GM23338 (cell line): Measurements from ENCODE around the gene FGF21. TPM values are rescaled to one million over a fixed set of nuclear protein-coding genes. Genes with fewer than 3 reads are reported as not detected.

Experiments
- ATAC-seq: fragments of 200-7000 bp; cut with Tn5 transposase; 3 replicates; pipeline ENCODE4 v1.9.1; 2020
- DNase-seq: peaks from one replicate; pipeline ENCODE4 v3.0.0-alpha.2; 2015; ENCODE audit warnings: low spot score
- H2AFZ ChIP-seq: fragments of 200-600 bp; sonication (generic); 2 replicates; pipeline ENCODE4 v1.8.0; 2016; ENCODE audit warnings: antibody characterized with exemption, mild to moderate bottlenecking, moderate library complexity
- H3F3A ChIP-seq: fragments of 200-600 bp; sonication (generic); replicated peaks from 2 replicates; pipeline ENCODE4 v1.8.0; 2017; ENCODE audit warnings: antibody characterized with exemption, mixed run types, low read depth
- H3K27ac ChIP-seq: fragments of 200-600 bp; sonication (generic); 2 replicates; pipeline ENCODE4 v1.6.1; 2016; ENCODE audit warnings: low read depth
- H3K27me3 ChIP-seq: fragments of 200-600 bp; sonication (generic); 2 replicates; pipeline ENCODE4 v1.8.0; 2016; ENCODE audit warnings: mild to moderate bottlenecking, mixed run types, moderate library complexity; ENCODE audit not compliant: insufficient read depth
- H3K36me3 ChIP-seq: fragments of 200-600 bp; sonication (generic); 2 replicates; pipeline ENCODE4 v1.8.0; 2016; ENCODE audit warnings: mild to moderate bottlenecking; ENCODE audit not compliant: insufficient read depth
- H3K4me1 ChIP-seq: fragments of 200-600 bp; sonication (generic); 2 replicates; pipeline ENCODE4 v1.8.0; 2016; ENCODE audit warnings: mild to moderate bottlenecking, moderate library complexity; ENCODE audit not compliant: insufficient read depth
- H3K4me2 ChIP-seq: fragments of 200-600 bp; sonication (generic); 2 replicates; pipeline ENCODE4 v1.7.1; 2017; ENCODE audit warnings: mixed run types
- H3K4me3 ChIP-seq: fragments of 200-600 bp; sonication (generic); 2 replicates; pipeline ENCODE4 v1.6.1; 2016; ENCODE audit warnings: mixed run types
- H3K79me2 ChIP-seq: fragments of 200-600 bp; sonication (generic); replicated peaks from 2 replicates; pipeline ENCODE4 v1.8.0; 2017; ENCODE audit warnings: mild to moderate bottlenecking; ENCODE audit not compliant: insufficient read depth
- H3K9me2 ChIP-seq: fragments of 200-600 bp; sonication (generic); 2 replicates; pipeline ENCODE4 v1.8.0; 2017; ENCODE audit not compliant: insufficient read depth
- H4K20me1 ChIP-seq: fragments of 200-600 bp; sonication (generic); replicated peaks from 2 replicates; pipeline ENCODE4 v1.8.0; 2017; ENCODE audit warnings: mild to moderate bottlenecking; ENCODE audit not compliant: insufficient read depth
- H3K27ac Mint-ChIP-seq: 2 replicates; pipeline ENCODE4 v1.8.0; 2020; ENCODE audit warnings: inconsistent platforms, mild to moderate bottlenecking, moderate library complexity, mixed read lengths
- H3K27me3 Mint-ChIP-seq: 3 replicates; pipeline ENCODE4 v1.8.0; 2022; ENCODE audit warnings: low read depth, mild to moderate bottlenecking, moderate library complexity, mixed read lengths, inconsistent platforms; ENCODE audit not compliant: insufficient read depth, poor library complexity
- H3K36me3 Mint-ChIP-seq: 3 replicates; pipeline ENCODE4 v1.8.0; 2021; ENCODE audit warnings: low read depth, mild to moderate bottlenecking, inconsistent platforms, moderate library complexity, mixed read lengths
- H3K4me1 Mint-ChIP-seq: 3 replicates; pipeline ENCODE4 v1.8.0; 2020; ENCODE audit warnings: mild to moderate bottlenecking, inconsistent platforms, mixed read lengths
- H3K4me3 Mint-ChIP-seq: 3 replicates; pipeline ENCODE4 v1.8.0; 2021; ENCODE audit warnings: moderate library complexity, mild to moderate bottlenecking, inconsistent platforms, mixed read lengths
- H3K9me3 Mint-ChIP-seq: 3 replicates; pipeline ENCODE4 v1.8.0; 2020; ENCODE audit warnings: moderate library complexity, mild to moderate bottlenecking, inconsistent platforms, mixed read lengths
- CREB1 ChIP-seq: fragments of 250-450 bp; sonication (Bioruptor Pico); IDR thresholded peaks from 2 replicates; pipeline ENCODE4 v1.5.0; 2020; ENCODE audit warnings: low read depth, mild to moderate bottlenecking, moderate library complexity
- ETS1 ChIP-seq: IDR thresholded peaks from 2 replicates; pipeline ENCODE4 v1.6.1; 2016; ENCODE audit warnings: antibody characterized with exemption
- EZH2 ChIP-seq: fragments of 200-600 bp; sonication (generic); IDR thresholded peaks from one replicate; pipeline ENCODE4 v1.8.0; 2017; ENCODE audit warnings: antibody characterized with exemption, mild to moderate bottlenecking, low read depth; ENCODE audit not compliant: unreplicated experiment
- JUNB ChIP-seq: IDR thresholded peaks from one replicate; pipeline ENCODE4 v1.6.1; 2016; ENCODE audit warnings: antibody characterized with exemption; ENCODE audit not compliant: unreplicated experiment
- NANOG ChIP-seq: IDR thresholded peaks from 2 replicates; pipeline ENCODE4 v1.6.1; 2016; ENCODE audit warnings: antibody characterized with exemption, borderline replicate concordance
- POLR2AphosphoS5 ChIP-seq: IDR thresholded peaks from 2 replicates; pipeline ENCODE4 v1.6.1; 2016; ENCODE audit warnings: antibody characterized with exemption, low read depth
- REST ChIP-seq: IDR thresholded peaks from one replicate; pipeline ENCODE4 v1.6.1; 2018; ENCODE audit warnings: antibody characterized with exemption; ENCODE audit not compliant: unreplicated experiment
- STAT1 ChIP-seq: IDR thresholded peaks from one replicate; pipeline ENCODE4 v1.6.1; 2016; ENCODE audit warnings: antibody characterized with exemption; ENCODE audit not compliant: unreplicated experiment
- ZNF114 ChIP-seq: fragments of 250-450 bp; sonication (Bioruptor Pico); IDR thresholded peaks from 2 replicates; pipeline ENCODE4 v1.5.0; 2020; ENCODE audit warnings: mild to moderate bottlenecking, moderate library complexity
- ZNF331 ChIP-seq: fragments of 250-450 bp; sonication (Bioruptor Pico); IDR thresholded peaks from 2 replicates; pipeline ENCODE4 v1.5.0; 2020; ENCODE audit warnings: low read depth, mild to moderate bottlenecking, moderate library complexity
- polyA plus RNA-seq: library from polyadenylated mRNA; unstranded; fragments of >200 nt; fragmentation: Nextera tagmentation; extraction: Ambion mirVana; gene quantifications from 2 replicates; pipeline ENCODE4 v1.2.1, GENCODE V29; 2016
- total RNA-seq: library from RNA; depleted of rRNA; stranded (reverse); fragments of >200 nt; shearing (Covaris generic); gene quantifications from 2 replicates; pipeline ENCODE4 v1.2.3, GENCODE V29; 2014

The FGF21 gene
- total and polyA plus RNA-seq, 2 experiments from 2014 or later: 0.78 to 1.3 TPM

- H3K4me3 ChIP-seq: no peak overlapping the region
- H4K20me1 ChIP-seq: peaks cover 11% of the 10 kb centered on the region; the same call in 1 of the 2 replicates
- H3F3A ChIP-seq: peaks cover 21% of the 10 kb centered on the region; the same call in 1 of the 2 replicates
- peaks cover 41% of the 10 kb centered on the region for H3K4me1 ChIP-seq
- ATAC-seq (no peak), DNase-seq (no peak)
- Mint-ChIP-seq H3K27ac (no peak overlapping the region), H3K4me1 (peaks cover 49% of the 10 kb centered on the region), H3K4me3 (peak overlapping the region; percentile 93; the same call in 2 of the 3 replicates), H3K36me3 (peaks cover 47% of the 10 kb centered on the region), H3K9me3 (no peaks in the 10 kb centered on the region; the same call in none of the 3 replicates), H3K27me3 (peaks cover 36% of the 10 kb centered on the region)
- H3K27me3 ChIP-seq: no peaks in the 10 kb centered on the region
- 0 out of 2 replicates have a peak, but pooled peaks cover 6% of the 10 kb centered on the region for H3K36me3 ChIP-seq
- no peaks in the 10 kb centered on the region for H3K9me2 ChIP-seq
- no peak overlapping the region for H3K27ac ChIP-seq
- no peak overlapping the region for H2AFZ ChIP-seq
- H3K4me2 ChIP-seq: no peak overlapping the region
- TF ChIP-seq REST (no peak), POLR2AphosphoS5 (0 out of 2 replicates have a peak, but pooled peaks have one; percentile 29)
- H3K79me2 ChIP-seq: peaks cover 36% of the 10 kb centered on the region
These were observed 5.0 kb upstream of the FGF21 start for GRCh38 chr19:48750351-48750750.

- DNase-seq (no peak), ATAC-seq (no peak)
- Mint-ChIP-seq H3K27ac (no peak overlapping the region; the same call in 1 of the 2 replicates), H3K4me3 (peak overlapping the region; percentile 93), H3K4me1 (peaks cover 50% of the 10 kb centered on the region), H3K36me3 (peaks cover 47% of the 10 kb centered on the region), H3K27me3 (peaks cover 40% of the 10 kb centered on the region), H3K9me3 (no peaks in the 10 kb centered on the region; the same call in none of the 3 replicates)
- Histone ChIP-seq H3F3A (peaks cover 21% of the 10 kb centered on the region; the same call in 1 of the 2 replicates), H3K36me3 (0 out of 2 replicates have a peak, but pooled peaks cover 6% of the 10 kb centered on the region), H3K4me3 (peak overlapping the region; percentile 98), H3K79me2 (peaks cover 36% of the 10 kb centered on the region), H3K27me3 (no peaks in the 10 kb centered on the region), H4K20me1 (peaks cover 11% of the 10 kb centered on the region; the same call in 1 of the 2 replicates), H2AFZ (no peak overlapping the region), H3K4me1 (peaks cover 41% of the 10 kb centered on the region), H3K4me2 (peak overlapping the region; percentile 100), H3K9me2 (no peaks in the 10 kb centered on the region), H3K27ac (no peak overlapping the region)
- TF ChIP-seq EZH2: no peak
- TF ChIP-seq ETS1: no peak
- TF ChIP-seq ZNF331: no peak
- TF ChIP-seq CREB1: no peak
- TF ChIP-seq JUNB: no peak
- TF ChIP-seq STAT1: no peak
- TF ChIP-seq ZNF114 (CRISPR knock-in tag): no peak
- TF ChIP-seq NANOG: no peak
These were observed 4.4 kb upstream of the FGF21 start for GRCh38 chr19:48750771-48751504.
